HFF-Myc (cell line): ENCODE data around the gene CSGALNACT2.
"Not testable (repeated sequence)": the region's sequence is repeated elsewhere in the genome, so short reads cannot be mapped to it uniquely, and the experiment has no call there.

ENCODE experiments used
- DNase-seq: peaks from one replicate; pipeline ENCODE4 v3.0.0-alpha.2; 2011; ENCODE audit warnings: low read depth; ENCODE audit errors: extremely low read depth
- H3K4me3 ChIP-seq: replicated peaks from 2 replicates; pipeline ENCODE4 v1.5.1; 2011; ENCODE audit warnings: low read depth, mild to moderate bottlenecking, control low read depth, low read length
- CTCF ChIP-seq: IDR thresholded peaks from 2 replicates; pipeline ENCODE4 v1.5.1; 2012; ENCODE audit warnings: mild to moderate bottlenecking, low read depth, low read length, control low read depth; ENCODE audit errors: missing control alignments

CSGALNACT2 gene

GRCh38 chr10:43218951-43219837, 80.9 kb downstream of the CSGALNACT2 start:
- no peak for DNase-seq
- no peak overlapping the region for H3K4me3 ChIP-seq
- TF ChIP-seq CTCF, result no peak

- no peak for DNase-seq
- no peak overlapping the region for H3K4me3 ChIP-seq
- TF ChIP-seq CTCF, result no peak
These were observed 81.6 kb downstream of the CSGALNACT2 start for GRCh38 chr10:43219848-43220247.

GRCh38 chr10:43220251-43220650, 82.0 kb downstream of the CSGALNACT2 start:
- not testable (repeated sequence) for H3K4me3 ChIP-seq, DNase-seq

- DNase-seq, result no peak
- no peak for TF ChIP-seq CTCF
- H3K4me3 ChIP-seq, result no peak overlapping the region
These were observed 82.6 kb downstream of the CSGALNACT2 start for GRCh38 chr10:43220657-43221418.

GRCh38 chr10:43221419-43222209, 83.4 kb downstream of the CSGALNACT2 start:
- peak; percentile 16 for TF ChIP-seq CTCF
- no peak for DNase-seq
- no peak overlapping the region for H3K4me3 ChIP-seq

- DNase-seq, result no peak
- H3K4me3 ChIP-seq, result no peak overlapping the region
- no peak for TF ChIP-seq CTCF
These were observed 84.0 kb downstream of the CSGALNACT2 start for GRCh38 chr10:43222210-43222720.
